ENCODE data around the gene NEK8. TPM values are rescaled to one million over a fixed set of nuclear protein-coding genes. Genes with fewer than 3 reads are reported as not detected.

NEK8 gene
- total and polyA plus RNA-seq, 12 donors = 0.38 to 2.8 (median 1.1) TPM

GRCh38 chr17:28748852-28749515 lies 20.4 kb downstream of the NEK8 start:
- Histone ChIP-seq H3K36me3 (peaks cover 0 to 40% (median 0%) of the 10 kb centered on the region in 9 donors), H3K27me3 (peaks cover 0 to 5% (median 0%) of the 10 kb centered on the region in 7 donors), H3K9me3 (no peaks in the 10 kb centered on the region), H3K4me3 (no peak overlapping the region), H3K4me1 (peaks cover 6 to 49% (median 42%) of the 10 kb centered on the region in 9 donors), H3K27ac (no peak overlapping the region)
- WGBS, 2 donors = 67 to 72% methylated on average over 18 of the region's 18 CpGs
- intact Hi-C loops (cut with DNase I) = loop anchor here in 1 of 10 donors (1.0 kb wide), 1 partner anchor 22 kb away; no protein-coding TSS in a partner anchor
- DNase-seq (no peak), ATAC-seq (no peak)
- no peak for TF ChIP-seq CTCF (IDR thresholded peaks at IDR 0.05)

- ATAC-seq = peak in 2 of 8 donors; percentile 1 to 3
- TF ChIP-seq CTCF (IDR thresholded peaks at IDR 0.05) = no peak
- peaks cover 6 to 42% (median 36%) of the 10 kb centered on the region in 9 donors for H3K4me1 ChIP-seq
- peaks cover 0 to 40% (median 0%) of the 10 kb centered on the region in 9 donors for H3K36me3 ChIP-seq
- 61 to 64% methylated on average over 11 of the region's 11 CpGs for WGBS, 2 donors
- H3K27ac ChIP-seq = no peak overlapping the region
- no peaks in the 10 kb centered on the region for H3K9me3 ChIP-seq
- no peak for DNase-seq
- intact Hi-C loops (cut with DNase I) = loop anchor here in 7 of 10 donors (1.0 kb wide), 2 partner anchors 22 to 23 kb away; partner anchors contain the start of gene TLCD1 (in 3 of the 7)
- peaks cover 0 to 5% (median 0%) of the 10 kb centered on the region in 7 donors for H3K27me3 ChIP-seq
- H3K4me3 ChIP-seq = no peak overlapping the region
Measured at GRCh38 chr17:28749516-28750177, 21.1 kb downstream of the NEK8 start.

- intact Hi-C loops (cut with DNase I) = loop anchor here in 6 of 10 donors (1.0 kb wide), 2 partner anchors 23 to 24 kb away; partner anchors contain the start of gene TLCD1 (in 3 of the 6)
- peaks cover 0 to 40% (median 0%) of the 10 kb centered on the region in 9 donors for H3K36me3 ChIP-seq
- H3K9me3 ChIP-seq = no peaks in the 10 kb centered on the region
- peak; percentile 91 to 93 for DNase-seq
- no peak overlapping the region for H3K4me3 ChIP-seq
- peak; percentile 69 to 87 (median 80) for ATAC-seq
- WGBS, 2 donors = 36 to 42% methylated on average over 20 of the region's 20 CpGs
- H3K4me1 ChIP-seq = peaks cover 0 to 35% (median 28%) of the 10 kb centered on the region in 9 donors
- peaks cover 0 to under 1% (median 0%) of the 10 kb centered on the region in 7 donors for H3K27me3 ChIP-seq
- TF ChIP-seq CTCF (IDR thresholded peaks at IDR 0.05) = peak; percentile 98 to 100 (median 100)
- H3K27ac ChIP-seq = peak overlapping the region in 1 of 10 donors; percentile 28
Measured at GRCh38 chr17:28750178-28751047, 21.8 kb downstream of the NEK8 start.
